Measurements from ENCODE around the gene ALCAM.

ALCAM gene

GRCh38 chr3:105413343-105413887 is 46.7 kb downstream of the ALCAM start:
- TF ChIP-seq CTCF (IDR thresholded peaks at IDR 0.05; ENCODE audit: low read depth, low read length, missing control alignments): no peak
- DNase-seq (ENCODE audit: low read depth): no peak
- no peak overlapping the region for H3K4me3 ChIP-seq (ENCODE audit: low read depth, low read length)

GRCh38 chr3:105414841-105415240 is 48.1 kb downstream of the ALCAM start:
- no peak overlapping the region for H3K4me3 ChIP-seq (ENCODE audit: low read depth, low read length)
- TF ChIP-seq CTCF (IDR thresholded peaks at IDR 0.05; ENCODE audit: low read depth, low read length, missing control alignments): no peak
- no peak for DNase-seq (ENCODE audit: low read depth)

- no peak for TF ChIP-seq CTCF (IDR thresholded peaks at IDR 0.05; ENCODE audit: low read depth, low read length, missing control alignments)
- no peak overlapping the region for H3K4me3 ChIP-seq (ENCODE audit: low read depth, low read length)
- no peak for DNase-seq (ENCODE audit: low read depth)
Observed at GRCh38 chr3:105415951-105416350, 49.2 kb downstream of the ALCAM start.

GRCh38 chr3:105417525-105418289 is 51.0 kb downstream of the ALCAM start:
- TF ChIP-seq CTCF (IDR thresholded peaks at IDR 0.05; ENCODE audit: low read depth, low read length, missing control alignments): no peak

GRCh38 chr3:105422645-105423044 is 55.9 kb downstream of the ALCAM start:
- DNase-seq (ENCODE audit: low read depth): no peak
- TF ChIP-seq CTCF (IDR thresholded peaks at IDR 0.05; ENCODE audit: low read depth, low read length, missing control alignments): no peak
- no peak overlapping the region for H3K4me3 ChIP-seq (ENCODE audit: low read depth, low read length)

More at GRCh38 chr3:105417525-105418289, 51.0 kb downstream of the ALCAM start:
- no peak overlapping the region for H3K4me3 ChIP-seq (ENCODE audit: low read depth, low read length)
- DNase-seq (ENCODE audit: low read depth): no peak

GRCh38 chr3:105423397-105423796 is 56.7 kb downstream of the ALCAM start:
- no peak for TF ChIP-seq CTCF (IDR thresholded peaks at IDR 0.05; ENCODE audit: low read depth, low read length, missing control alignments)
- DNase-seq (ENCODE audit: low read depth): no peak

More at GRCh38 chr3:105423397-105423796, 56.7 kb downstream of the ALCAM start:
- no peak overlapping the region for H3K4me3 ChIP-seq (ENCODE audit: low read depth, low read length)
